HepG2 (cell line): ENCODE data around the gene SHISAL1. TPM values are rescaled to one million over a fixed set of nuclear protein-coding genes. Genes with fewer than 3 reads are reported as not detected.

Experiments used
- ATAC-seq: fragments of 200-7000 bp; cut with Tn5 transposase; 3 replicates; pipeline ENCODE4 v1.9.1; 2020; ENCODE audit warnings: mild to moderate bottlenecking, moderate library complexity
- BruUV-seq: library from RNA; stranded (reverse); fragments of 400-500 nt; replicated peaks from 2 replicates; lab custom pipeline; 2021; lab: Mats Ljungman, UMichigan
- CTCF ChIA-PET: fragments of 300-600 bp; formaldehyde crosslinking; extraction: SDS; loops from one replicate; lab custom pipeline; 2021; ENCODE audit warnings: low total read pairs, inconsistent platforms, low intra/inter-chr PET ratio; lab: Yijun Ruan, JAX
- POLR2A ChIA-PET: fragments of 350-600 bp; sonication (Branson Sonifier 250); formaldehyde crosslinking; loops from one replicate; lab custom pipeline; 2020; ENCODE audit warnings: antibody characterized with exemption, inconsistent platforms; lab: Yijun Ruan, JAX
- DNase-seq: peaks from one replicate; pipeline ENCODE4 v3.0.0-alpha.2; 2015; ENCODE audit warnings: low spot score
- FAIRE-seq: peaks from 3 replicates; lab custom pipeline; 2011; peaks lifted over from hg19 to GRCh38; lab: Jason Lieb, UNC
- H2AFZ ChIP-seq: one replicate; pipeline ENCODE4 v1.6.1; 2011; ENCODE audit warnings: low read length, inconsistent platforms
- H3K27ac ChIP-seq: fragments of 300-600 bp; 3 replicates; pipeline ENCODE4 v1.8.0; 2011; ENCODE audit warnings: mixed run types, mild to moderate bottlenecking, mixed read lengths, low read length, inconsistent platforms; ENCODE audit not compliant: insufficient read depth; ENCODE audit errors: extremely low read length
- H3K27me3 ChIP-seq, 2 experiments: fragments of 200-600 bp in 1 of 2; 2 replicates in 1 of 2; 3 replicates in 1 of 2; pipeline versions ENCODE4 v1.6.0 to v1.8.0; 2011; ENCODE audit warnings: low read length in 2 of 2, mild to moderate bottlenecking in 2 of 2, moderate library complexity in 2 of 2, inconsistent platforms in 1 of 2; ENCODE audit not compliant: insufficient read depth in 2 of 2, control insufficient read depth in 1 of 2
- H3K36me3 ChIP-seq, 2 experiments: fragments of 200-600 bp in 1 of 2; replicated peaks in 1 of 2; 2 replicates in 1 of 2; 3 replicates in 1 of 2; pipeline versions ENCODE4 v1.5.1 to v1.8.0; 2011; ENCODE audit warnings: low read length in 2 of 2, inconsistent platforms in 1 of 2; ENCODE audit not compliant: insufficient read depth in 2 of 2, control insufficient read depth in 1 of 2
- H3K4me1 ChIP-seq: 2 replicates; pipeline ENCODE4 v1.5.1; 2012; ENCODE audit warnings: low read length, inconsistent platforms; ENCODE audit not compliant: insufficient read depth
- H3K4me2 ChIP-seq: 2 replicates; pipeline ENCODE4 v1.6.0; 2011; ENCODE audit warnings: low read depth, low read length, inconsistent platforms
- H3K4me3 ChIP-seq, 3 experiments: fragments of 200-600 bp in 1 of 3; sonication (generic), shearing (Covaris generic) in 1 of 3; replicated peaks in 1 of 3; 2 replicates each; pipeline ENCODE4 v1.5.1; 2011 to 2016; ENCODE audit warnings: low read length in 3 of 3, inconsistent platforms in 2 of 3, low read depth in 2 of 3, mild to moderate bottlenecking in 2 of 3, control low read depth in 1 of 3, mixed read lengths in 1 of 3; ENCODE audit not compliant: insufficient read depth in 1 of 3
- H3K79me2 ChIP-seq: one replicate; pipeline ENCODE4 v1.6.1; 2011; ENCODE audit warnings: low read length, inconsistent platforms; ENCODE audit not compliant: insufficient read depth
- H3K9ac ChIP-seq: 2 replicates; pipeline ENCODE4 v1.6.0; 2011; ENCODE audit warnings: mild to moderate bottlenecking, low read depth, low read length, inconsistent platforms; ENCODE audit not compliant: insufficient read depth
- H3K9me3 ChIP-seq: 2 replicates; pipeline ENCODE4 v1.5.1; 2012; ENCODE audit warnings: mild to moderate bottlenecking, low read length
- H4K20me1 ChIP-seq: 2 replicates; pipeline ENCODE4 v1.6.0; 2011; ENCODE audit warnings: inconsistent platforms, mild to moderate bottlenecking, low read length, moderate library complexity; ENCODE audit not compliant: insufficient read depth
- ARNT2 ChIP-seq: sonication (generic); formaldehyde crosslinking; IDR thresholded peaks from 2 replicates; pipeline ENCODE4 v1.8.0; 2022; ENCODE audit warnings: mild to moderate bottlenecking, low read depth, missing genetic modification reagents, moderate library complexity
- HMG20A ChIP-seq: IDR thresholded peaks from 2 replicates; pipeline ENCODE4 v1.6.1; 2016; ENCODE audit warnings: borderline replicate concordance
- HNF1A ChIP-seq, 2 experiments: sonication (generic) in 1 of 2; formaldehyde crosslinking in 1 of 2; IDR thresholded peaks; 2 replicates each; pipeline versions ENCODE4 v1.4.0 to v1.6.1; 2016 to 2020; ENCODE audit warnings: borderline replicate concordance in 1 of 2, low read depth in 1 of 2, mild to moderate bottlenecking in 1 of 2, missing genetic modification reagents in 1 of 2
- ISX ChIP-seq: sonication (generic); formaldehyde crosslinking; conservative IDR thresholded peaks from 2 replicates; pipeline ENCODE4 v1.5.0; 2020; ENCODE audit warnings: missing genetic modification reagents
- MYNN ChIP-seq: sonication (generic); formaldehyde crosslinking; IDR thresholded peaks from 2 replicates; pipeline ENCODE4 v1.4.0; 2020; ENCODE audit warnings: mild to moderate bottlenecking, low read depth, missing genetic modification reagents
- NKX3-1 ChIP-seq: sonication (generic); formaldehyde crosslinking; IDR thresholded peaks from 2 replicates; pipeline ENCODE4 v1.5.0; 2020; ENCODE audit warnings: missing genetic modification reagents
- SNAPC4 ChIP-seq: sonication (generic); formaldehyde crosslinking; IDR thresholded peaks from 2 replicates; pipeline ENCODE4 v1.4.0; 2020; ENCODE audit warnings: mild to moderate bottlenecking, missing genetic modification reagents
- ZBTB7A ChIP-seq: sonication (generic); formaldehyde crosslinking; IDR thresholded peaks from 2 replicates; pipeline ENCODE4 v1.8.0; 2022; ENCODE audit warnings: mild to moderate bottlenecking, missing genetic modification reagents
- ZNF335 ChIP-seq: sonication (generic); formaldehyde crosslinking; IDR thresholded peaks from 2 replicates; pipeline ENCODE4 v1.4.0; 2020; ENCODE audit warnings: missing genetic modification reagents
- ZNF484 ChIP-seq: sonication (generic); formaldehyde crosslinking; IDR thresholded peaks from 2 replicates; pipeline ENCODE4 v1.5.1; 2020; ENCODE audit warnings: mild to moderate bottlenecking, low read depth, missing genetic modification reagents, borderline replicate concordance
- ZNF800 ChIP-seq: sonication (generic); formaldehyde crosslinking; IDR thresholded peaks from 2 replicates; pipeline ENCODE4 v1.4.0; 2020; ENCODE audit warnings: missing genetic modification reagents
- WGBS: methylation state at CpG from one replicate; pipeline ENCODE4 v1.1.6; 2017; ENCODE audit warnings: low lambda C conversion rate; 5-methylcytosine and 5-hydroxymethylcytosine counted together
- in situ Hi-C: cut with HindIII; loops from 2 replicates; pipeline ENCODE4 v1.10.0; 2017; ENCODE audit warnings: low pct_unique_long_range_greater_than_20kb; ENCODE audit not compliant: extremely low pct_ligation_motif_present
- intact Hi-C: fragments of 100-400 bp; cut with micrococcal nuclease; formaldehyde crosslinking; loops from one replicate; pipeline ENCODE4 v1.10.0; 2022; ENCODE audit not compliant: unreplicated experiment
- polyA plus RNA-seq, 8 experiments: library from polyadenylated mRNA; depleted of rRNA in 3 of 8; stranded (reverse) in 7 of 8; unstranded in 1 of 8; fragments of >200 nt; fragmentation: Illumina TruSeq in 4 of 8; extraction: Trizol in 4 of 8; gene quantifications; 2 replicates each; pipeline versions ENCODE4 v1.2.1 to v1.2.3, GENCODE V29; 2011 to 2016; ENCODE audit warnings: low read depth in 4 of 8, missing spikeins in 1 of 8, mixed read lengths in 1 of 8; ENCODE audit not compliant: insufficient read depth in 1 of 8
- total RNA-seq, 5 experiments: library from RNA; depleted of rRNA; stranded (reverse); fragments of >200 nt; fragmentation: Illumina TruSeq; extraction: Trizol; gene quantifications; 2 replicates each; pipeline ENCODE4 v1.2.3, GENCODE V29; 2016; ENCODE audit warnings: low read depth in 1 of 5

SHISAL1 gene
- total and polyA plus RNA-seq, 2 of the 13 experiments (the other 11 are each of a cell fraction or from before 2014, with no cell fraction given) = not detected

- 33% methylated on average over 20 of the region's 23 CpGs for WGBS
- H3K79me2 ChIP-seq = no peaks in the 10 kb centered on the region
- no peaks in the 10 kb centered on the region for H3K36me3 ChIP-seq
- H3K9me3 ChIP-seq = no peaks in the 10 kb centered on the region
- ChIA-PET CTCF (no interaction called here), POLR2A (no interaction called here)
- DNase-seq = no peak
- in situ Hi-C loops (no loop called here), intact Hi-C loops (no loop called here)
- ATAC-seq = no peak
- no peak overlapping the region for H3K4me3 ChIP-seq
- H3K27ac ChIP-seq = no peak overlapping the region
- H2AFZ ChIP-seq = no peak overlapping the region
- no peak for FAIRE-seq
- no TSS peak for BruUV-seq
- H4K20me1 ChIP-seq = no peaks in the 10 kb centered on the region
- no peak overlapping the region for H3K4me2 ChIP-seq
- no peak overlapping the region for H3K9ac ChIP-seq
- peaks cover 0 to 6% of the 10 kb centered on the region in 2 experiments; a peak in 2 of 5 replicates for H3K27me3 ChIP-seq
- H3K4me1 ChIP-seq = no peaks in the 10 kb centered on the region
- TF ChIP-seq ISX (CRISPR knock-in tag) = no peak
- no peak for TF ChIP-seq NKX3-1 (CRISPR knock-in tag)
- TF ChIP-seq MYNN (CRISPR knock-in tag) = no peak
- TF ChIP-seq ZNF335 (CRISPR knock-in tag) = no peak
- no peak for TF ChIP-seq ZBTB7A
- no peak for TF ChIP-seq ZNF800 (CRISPR knock-in tag)
- no peak for TF ChIP-seq SNAPC4 (CRISPR knock-in tag)
- no peak for TF ChIP-seq HMG20A (CRISPR knock-in tag)
- TF ChIP-seq ZNF484 (CRISPR knock-in tag) = no peak
- no peak for TF ChIP-seq ARNT2 (CRISPR knock-in tag)
- TF ChIP-seq HNF1A (IDR thresholded peaks at IDR 0.05; ENCODE audit: low read depth) = no peak
- no peak for TF ChIP-seq HNF1A (CRISPR knock-in tag; IDR thresholded peaks at IDR 0.05; ENCODE audit: borderline replicate concordance)
These were observed 91.7 kb downstream of the SHISAL1 start for GRCh38 chr22:44220727-44221680.
